ENCODE data around the gene PLCH1.

The PLCH1 gene

GRCh38 chr3:155727836-155728235 lies 17.0 kb downstream of the PLCH1 start:
- no peak overlapping the region for H3K4me3 ChIP-seq (replicated peaks in 1 of 2; ENCODE audit: low read depth in 2 of 2, low read length in 2 of 2)
- TF ChIP-seq CTCF (IDR thresholded peaks at IDR 0.05; ENCODE audit: low read depth, low read length) = no peak
- DNase-seq (ENCODE audit: low read depth in 2 of 2) = no peak

DNA sequence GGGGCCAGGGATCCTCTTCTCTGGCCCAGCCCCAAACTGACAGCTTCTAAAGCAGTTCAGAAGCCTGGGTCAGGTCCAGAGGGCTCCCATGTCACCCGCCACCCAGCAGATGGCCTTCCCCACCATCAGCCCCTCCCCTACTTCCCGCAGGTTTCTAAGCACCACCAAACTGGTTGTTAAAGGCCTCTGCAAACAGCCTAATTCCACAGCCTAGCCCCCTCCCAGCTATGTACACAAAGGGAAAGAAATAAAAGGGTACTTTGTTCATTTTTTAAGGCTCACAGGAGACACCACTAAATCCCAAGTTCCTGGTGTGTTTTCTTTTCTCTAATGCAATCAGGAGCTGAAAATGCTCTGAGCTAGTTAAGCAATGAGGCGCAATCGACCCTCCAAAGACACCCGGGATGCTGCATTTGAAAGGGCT lies 30.6 kb downstream of the PLCH1 start:
- no peak for DNase-seq (ENCODE audit: low read depth in 2 of 2)
- no peak overlapping the region for H3K4me3 ChIP-seq (replicated peaks in 1 of 2; ENCODE audit: low read depth in 2 of 2, low read length in 2 of 2)
- TF ChIP-seq CTCF (IDR thresholded peaks at IDR 0.05; ENCODE audit: low read depth, low read length) = no peak

DNA sequence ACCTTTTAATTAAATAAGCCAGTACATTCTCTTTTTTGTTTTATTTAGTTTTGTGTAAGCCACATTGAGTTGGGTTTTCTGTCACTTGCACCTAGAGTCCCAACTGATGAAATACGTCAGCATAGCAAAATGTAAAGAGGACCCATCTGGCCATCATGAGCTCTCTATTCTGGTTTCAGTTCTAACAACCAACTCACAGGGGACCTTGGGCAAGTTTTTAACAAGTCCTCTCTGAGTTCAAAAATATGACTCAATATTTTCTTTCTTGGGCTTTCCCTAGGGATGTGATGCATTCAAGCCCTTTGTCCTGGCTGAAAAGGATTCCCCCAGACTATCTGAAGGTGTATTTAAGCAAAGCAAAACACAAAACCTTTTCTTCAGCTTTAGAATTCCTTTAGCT lies 32.9 kb downstream of the PLCH1 start:
- DNase-seq (ENCODE audit: low read depth in 2 of 2) = peak; percentile 2 to 69
- no peak overlapping the region for H3K4me3 ChIP-seq (replicated peaks in 1 of 2; ENCODE audit: low read depth in 2 of 2, low read length in 2 of 2)
- no peak for TF ChIP-seq CTCF (IDR thresholded peaks at IDR 0.05; ENCODE audit: low read depth, low read length)

GRCh38 chr3:155704771-155705559 lies 39.9 kb downstream of the PLCH1 start:
- peak in 1 of 2 donors; percentile 35 for DNase-seq (ENCODE audit: low read depth in 2 of 2)
- H3K4me3 ChIP-seq (replicated peaks in 1 of 2; ENCODE audit: low read depth in 2 of 2, low read length in 2 of 2) = no peak overlapping the region
- TF ChIP-seq CTCF (IDR thresholded peaks at IDR 0.05; ENCODE audit: low read depth, low read length) = no peak

DNA sequence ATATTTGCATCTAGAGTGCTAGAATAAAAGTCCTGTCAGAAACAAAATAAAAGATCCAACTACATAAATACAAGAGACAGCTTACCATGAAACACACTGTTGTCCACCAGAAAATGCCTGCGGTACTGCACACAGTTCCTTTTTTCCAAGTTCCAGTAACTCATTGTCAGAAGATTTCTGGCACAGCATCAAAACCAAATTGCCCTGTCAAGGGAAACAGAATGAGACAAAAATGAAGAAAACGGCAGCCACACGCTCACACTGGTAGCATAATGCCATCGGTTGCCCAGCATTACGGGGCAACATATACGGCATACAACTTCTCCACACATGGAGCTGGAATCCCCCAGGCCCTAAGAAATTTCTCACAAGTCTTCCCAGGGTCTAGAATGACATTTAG lies 40.8 kb downstream of the PLCH1 start:
- no peak for DNase-seq (ENCODE audit: low read depth in 2 of 2)
- H3K4me3 ChIP-seq (replicated peaks in 1 of 2; ENCODE audit: low read depth in 2 of 2, low read length in 2 of 2) = no peak overlapping the region
- no peak for TF ChIP-seq CTCF (IDR thresholded peaks at IDR 0.05; ENCODE audit: low read depth, low read length)

DNA sequence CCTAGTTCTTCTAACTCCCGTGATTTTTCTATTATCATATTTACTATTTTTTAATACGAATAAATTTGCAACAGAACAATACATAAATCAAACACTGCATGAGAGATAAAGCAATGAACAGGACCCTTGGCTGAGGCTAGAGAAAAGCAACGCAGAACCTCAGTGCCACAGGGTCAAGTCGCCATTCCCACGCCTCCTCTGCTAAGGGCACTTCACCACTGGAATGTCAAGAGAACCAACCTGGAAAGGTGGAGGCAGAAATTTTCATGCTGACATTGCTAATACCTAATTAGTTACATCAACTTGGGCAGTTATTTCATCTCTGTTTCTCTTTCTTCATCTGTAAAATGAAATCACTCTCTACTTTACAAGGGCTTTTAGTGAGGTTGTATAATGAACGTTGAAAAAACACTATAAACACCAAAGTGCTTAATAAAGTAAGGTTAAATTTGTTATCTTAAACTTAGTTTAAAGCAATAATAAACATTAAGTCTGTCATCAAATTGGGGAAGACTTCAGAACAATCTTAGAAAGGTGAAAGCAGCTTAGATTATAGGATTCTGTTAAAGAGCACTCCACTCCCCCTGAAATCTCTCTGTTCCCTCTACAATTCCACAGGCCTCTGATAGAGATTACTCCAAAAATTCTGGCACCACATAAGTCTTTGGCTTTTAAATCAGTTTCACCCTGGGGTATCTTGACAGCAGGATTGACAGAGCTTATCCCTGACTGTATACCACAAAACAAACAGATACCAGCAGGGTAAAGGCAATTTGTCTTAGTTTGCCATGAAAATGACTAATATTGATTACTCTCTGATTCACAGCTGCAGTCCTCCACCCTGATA lies 41.9 kb downstream of the PLCH1 start:
- no peak for DNase-seq (ENCODE audit: low read depth in 2 of 2)
- TF ChIP-seq CTCF (IDR thresholded peaks at IDR 0.05; ENCODE audit: low read depth, low read length) = no peak
- H3K4me3 ChIP-seq (replicated peaks in 1 of 2; ENCODE audit: low read depth in 2 of 2, low read length in 2 of 2) = no peak overlapping the region
